Thoracic aorta (tissue), 2 donors: ENCODE data around the gene PLK5. TPM values are rescaled to one million over a fixed set of nuclear protein-coding genes. Genes with fewer than 3 reads are reported as not detected.

ENCODE experiments used
- ATAC-seq: fragments of 150-250 bp; one replicate; pipeline ENCODE4 v1.8.0; 2017; ENCODE audit warnings: low read depth; ENCODE audit not compliant: insufficient number of reproducible peaks, low FRiP score
- DNase-seq: peaks from one replicate; pipeline ENCODE4 v3.0.0-alpha.2; 2020; ENCODE audit warnings: low spot score
- H3K27ac ChIP-seq, 2 donors: fragments of 200-600 bp; sonication (generic); 1 replicate in 1 of 2; 2 replicates in 1 of 2; pipeline ENCODE4 v1.5.1; 2016; ENCODE audit warnings: mild to moderate bottlenecking in 2 of 2, moderate library complexity in 2 of 2
- H3K27me3 ChIP-seq: fragments of 200-600 bp; sonication (generic); replicated peaks from 2 replicates; pipeline ENCODE4 v1.6.0; 2016; ENCODE audit warnings: mild to moderate bottlenecking; ENCODE audit not compliant: insufficient read depth
- H3K36me3 ChIP-seq: fragments of 200-600 bp; sonication (generic); one replicate; pipeline ENCODE4 v1.5.1; 2016
- H3K4me1 ChIP-seq, 2 donors: fragments of 200-600 bp; sonication (generic); 1 replicate in 1 of 2; 2 replicates in 1 of 2; pipeline versions ENCODE4 v1.5.1 to v1.6.0; 2016; ENCODE audit warnings: low read depth in 2 of 2, mild to moderate bottlenecking in 1 of 2; ENCODE audit not compliant: control insufficient read depth in 1 of 2
- H3K4me3 ChIP-seq: fragments of 200-600 bp; sonication (generic); 2 replicates; pipeline ENCODE4 v1.5.1; 2016; ENCODE audit warnings: mild to moderate bottlenecking
- H3K9me3 ChIP-seq: fragments of 200-600 bp; sonication (generic); 2 replicates; pipeline ENCODE4 v1.5.1; 2016
- CTCF ChIP-seq: fragments of 200-600 bp; sonication (generic); IDR thresholded peaks from one replicate; pipeline ENCODE4 v1.5.1; 2019; ENCODE audit warnings: antibody characterized with exemption
- total RNA-seq, 2 donors: library from RNA; depleted of rRNA; stranded (reverse); fragments of >200 nt; gene quantifications; one replicate each; pipeline versions ENCODE4 v1.1.0 to v1.2.3, GENCODE V29; 2016

PLK5 gene
- total RNA-seq, 2 donors from 2014 or later = not detected

GRCh38 chr19:1494115-1494815, 29.6 kb upstream of the PLK5 start:
- peaks cover 6 to 17% of the 10 kb centered on the region in 2 donors for H3K4me1 ChIP-seq
- H3K27ac ChIP-seq = no peak overlapping the region
- no peak for TF ChIP-seq CTCF
- H3K4me3 ChIP-seq = no peak overlapping the region
- no peaks in the 10 kb centered on the region for H3K9me3 ChIP-seq
- DNase-seq (no peak), ATAC-seq (no peak)
- H3K27me3 ChIP-seq = no peaks in the 10 kb centered on the region
- H3K36me3 ChIP-seq = no peaks in the 10 kb centered on the region

GRCh38 chr19:1495051-1495798, 28.7 kb upstream of the PLK5 start:
- no peak for TF ChIP-seq CTCF
- Histone ChIP-seq H3K4me1 (peaks cover 0 to 7% of the 10 kb centered on the region in 2 donors), H3K27ac (no peak overlapping the region), H3K9me3 (no peaks in the 10 kb centered on the region), H3K27me3 (no peaks in the 10 kb centered on the region), H3K36me3 (no peaks in the 10 kb centered on the region), H3K4me3 (no peak overlapping the region)
- DNase-seq (no peak), ATAC-seq (no peak)

GRCh38 chr19:1495799-1496713, 27.8 kb upstream of the PLK5 start:
- ATAC-seq = no peak
- H3K4me3 ChIP-seq = no peak overlapping the region
- no peak overlapping the region for H3K27ac ChIP-seq

GRCh38 chr19:1496714-1497577, 26.9 kb upstream of the PLK5 start:
- no peaks in the 10 kb centered on the region for H3K36me3 ChIP-seq
- DNase-seq = no peak
- no peaks in the 10 kb centered on the region for H3K27me3 ChIP-seq
- no peak for ATAC-seq
- H3K4me3 ChIP-seq = no peak overlapping the region
- H3K9me3 ChIP-seq = no peaks in the 10 kb centered on the region
- no peak for TF ChIP-seq CTCF
- no peaks in the 10 kb centered on the region for H3K4me1 ChIP-seq
- no peak overlapping the region for H3K27ac ChIP-seq

More at GRCh38 chr19:1495799-1496713, 27.8 kb upstream of the PLK5 start:
- Histone ChIP-seq H3K27me3 (no peaks in the 10 kb centered on the region), H3K9me3 (no peaks in the 10 kb centered on the region), H3K4me1 (peaks cover 0 to 5% of the 10 kb centered on the region in 2 donors), H3K36me3 (no peaks in the 10 kb centered on the region)
- no peak for DNase-seq
- no peak for TF ChIP-seq CTCF
